ENCODE results near the gene SNAPIN.

SNAPIN gene

GRCh38 chr1:153658400-153659174 lies at the start of gene SNAPIN:
TSS of gene SNAPIN (plus strand) at chr1:153658703. CDS start at chr1:153658744, 41 bp downstream.
- DNase-seq, result peak; percentile 72

GRCh38 chr1:153608742-153609584 lies 49.5 kb upstream of the SNAPIN start:
- DNase-seq, result no peak

GRCh38 chr1:153609585-153609907 lies 49.0 kb upstream of the SNAPIN start:
- DNase-seq, result no peak

GRCh38 chr1:153610334-153610733 lies 48.2 kb upstream of the SNAPIN start:
- no peak for DNase-seq

GRCh38 chr1:153610811-153611301 lies 47.6 kb upstream of the SNAPIN start:
- no peak for DNase-seq

- DNase-seq, result no peak
Observed at GRCh38 chr1:153611356-153611755, 47.1 kb upstream of the SNAPIN start.

GRCh38 chr1:153612111-153612754 lies 46.3 kb upstream of the SNAPIN start:
- DNase-seq, result no peak

- DNase-seq, result no peak
Observed at GRCh38 chr1:153612755-153613331, 45.7 kb upstream of the SNAPIN start, which contains the start of gene S100A16. TSS of gene S100A16 (minus strand) at chr1:153613137. CDS start at chr1:153608151, 4,986 bp downstream.

GRCh38 chr1:153613406-153613805 lies 45.1 kb upstream of the SNAPIN start:
- DNase-seq, result no peak

GRCh38 chr1:153614189-153614900 lies 44.2 kb upstream of the SNAPIN start:
- no peak for DNase-seq

GRCh38 chr1:153614906-153615305 lies 43.6 kb upstream of the SNAPIN start:
- DNase-seq, result no peak

GRCh38 chr1:153615406-153615805 lies 43.1 kb upstream of the SNAPIN start:
- no peak for DNase-seq

- peak; percentile 58 for DNase-seq
Observed at GRCh38 chr1:153616144-153616916, 42.2 kb upstream of the SNAPIN start, which contains the start of gene S100A14. TSS of gene S100A14 (minus strand) at chr1:153616325. CDS start at chr1:153615858, 467 bp downstream.

GRCh38 chr1:153616917-153617311 lies 41.6 kb upstream of the SNAPIN start:
- peak; percentile 29 for DNase-seq

GRCh38 chr1:153617663-153618062 lies 40.8 kb upstream of the SNAPIN start:
- DNase-seq, result no peak

GRCh38 chr1:153619171-153619570 lies 39.3 kb upstream of the SNAPIN start:
- no peak for DNase-seq

- DNase-seq, result no peak
Observed at GRCh38 chr1:153623101-153623500, 35.4 kb upstream of the SNAPIN start.

- DNase-seq, result no peak
Observed at GRCh38 chr1:153624965-153625611, 33.4 kb upstream of the SNAPIN start.

- DNase-seq, result no peak
Observed at GRCh38 chr1:153626477-153626903, 32.0 kb upstream of the SNAPIN start.

GRCh38 chr1:153626904-153627714 lies 31.4 kb upstream of the SNAPIN start, which contains the start of gene S100A13:
TSS of gene S100A13 (minus strand) at chr1:153627505. CDS start at chr1:153626472, 1,033 bp downstream.
- peak; percentile 88 for DNase-seq

All from NCI-H2029 treated with DMSO at 0.1 percent for 48 hours (cell line).